OCI-LY1 (cell line): ENCODE data around the gene C3orf70.

ENCODE experiments used
- EZH2 ChIP-seq: fragments of 200-600 bp; sonication (generic), shearing (Covaris generic); IDR thresholded peaks from 2 replicates; pipeline ENCODE4 v1.8.0; 2017; ENCODE audit warnings: borderline replicate concordance, mixed run types, mild to moderate bottlenecking, antibody characterized with exemption, low read length, moderate library complexity, mixed read lengths
- TF ChIP-seq, protein P1 (sequence below): fragments of 200-600 bp; sonication (generic), shearing (Covaris generic); IDR thresholded peaks from 2 replicates; pipeline ENCODE4 v1.5.1; 2017; ENCODE audit warnings: mild to moderate bottlenecking, antibody characterized with exemption, low read length, moderate library complexity, mixed read lengths

GRCh38 chr3:185052631-185053030, 100.2 kb downstream of the C3orf70 start:
- TF ChIP-seq, protein P1, sequence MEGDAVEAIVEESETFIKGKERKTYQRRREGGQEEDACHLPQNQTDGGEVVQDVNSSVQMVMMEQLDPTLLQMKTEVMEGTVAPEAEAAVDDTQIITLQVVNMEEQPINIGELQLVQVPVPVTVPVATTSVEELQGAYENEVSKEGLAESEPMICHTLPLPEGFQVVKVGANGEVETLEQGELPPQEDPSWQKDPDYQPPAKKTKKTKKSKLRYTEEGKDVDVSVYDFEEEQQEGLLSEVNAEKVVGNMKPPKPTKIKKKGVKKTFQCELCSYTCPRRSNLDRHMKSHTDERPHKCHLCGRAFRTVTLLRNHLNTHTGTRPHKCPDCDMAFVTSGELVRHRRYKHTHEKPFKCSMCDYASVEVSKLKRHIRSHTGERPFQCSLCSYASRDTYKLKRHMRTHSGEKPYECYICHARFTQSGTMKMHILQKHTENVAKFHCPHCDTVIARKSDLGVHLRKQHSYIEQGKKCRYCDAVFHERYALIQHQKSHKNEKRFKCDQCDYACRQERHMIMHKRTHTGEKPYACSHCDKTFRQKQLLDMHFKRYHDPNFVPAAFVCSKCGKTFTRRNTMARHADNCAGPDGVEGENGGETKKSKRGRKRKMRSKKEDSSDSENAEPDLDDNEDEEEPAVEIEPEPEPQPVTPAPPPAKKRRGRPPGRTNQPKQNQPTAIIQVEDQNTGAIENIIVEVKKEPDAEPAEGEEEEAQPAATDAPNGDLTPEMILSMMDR = no peak
- no peak for TF ChIP-seq EZH2
